HG03565 (cell line): ENCODE results near the gene RCBTB2.
A peak's percentile ranks its signal among the peaks of the same experiment; 100 is the strongest.

Experiments used
- ATAC-seq: cut with Tn5 transposase; IDR thresholded peaks from one replicate; pipeline ENCODE4 v1.9.1; 2021; ENCODE audit warnings: mild to moderate bottlenecking, moderate library complexity; ENCODE audit not compliant: unreplicated experiment

Gene RCBTB2

DNA sequence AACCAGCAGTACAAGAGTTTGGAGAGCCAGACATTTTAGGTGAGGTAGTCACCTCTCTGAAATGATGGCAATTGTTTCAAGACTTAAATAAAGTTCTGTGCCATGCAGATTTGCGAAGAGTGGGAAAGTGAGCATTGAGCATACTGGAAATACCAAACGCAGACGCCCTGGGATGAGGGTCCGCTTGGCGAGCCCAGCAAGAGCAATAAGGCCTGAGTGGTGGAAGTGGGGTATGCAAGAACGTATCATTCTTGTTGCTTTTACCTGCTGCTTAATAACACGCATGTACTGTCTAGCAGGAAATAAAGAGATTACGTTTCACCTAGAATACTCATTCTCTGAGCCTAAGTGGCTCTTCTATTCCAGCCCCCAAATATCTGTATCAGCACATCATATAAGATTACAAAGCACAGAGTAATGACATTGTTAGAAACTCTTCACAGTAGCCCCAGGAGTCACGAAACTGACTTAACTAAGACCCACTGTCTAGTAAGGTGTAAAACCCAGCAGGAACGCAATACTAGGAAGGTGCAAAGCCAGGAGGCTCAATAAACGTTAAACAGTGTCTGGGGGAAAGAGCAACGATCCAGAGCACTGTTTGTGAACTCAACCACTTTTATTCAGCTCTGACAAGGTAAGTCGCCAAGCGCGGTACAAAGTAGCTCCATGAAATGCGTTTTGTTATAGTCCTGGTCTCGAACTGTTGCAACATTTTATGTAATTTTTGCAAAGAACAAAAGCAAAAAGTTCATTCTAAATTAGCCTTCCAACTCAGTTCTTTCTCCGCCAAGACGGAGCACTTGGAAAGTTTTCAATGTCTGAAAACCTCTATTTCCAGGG is 1.2 kb downstream of the RCBTB2 start:
- no peak for ATAC-seq

GRCh38 chr13:48530833-48531232 is 2.0 kb downstream of the RCBTB2 start:
- ATAC-seq: no peak

DNA sequence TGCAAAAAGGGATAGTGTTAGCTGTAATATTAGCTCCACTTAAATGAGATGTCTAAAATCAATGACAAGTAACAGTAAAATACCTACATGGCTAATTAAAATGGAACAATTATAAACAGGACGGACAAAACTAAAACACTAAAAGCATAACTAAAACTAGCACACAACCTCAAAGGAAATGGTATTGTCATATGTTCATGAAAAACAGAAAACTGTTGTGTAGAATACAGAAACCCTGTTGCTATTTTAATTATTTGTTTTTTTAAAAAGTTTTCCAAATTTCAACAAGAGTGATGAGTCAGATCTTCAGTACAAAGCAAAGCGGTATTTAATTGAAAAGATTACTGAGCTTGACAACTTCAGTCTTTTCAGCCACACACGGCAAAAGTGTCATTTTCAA is 4.2 kb downstream of the RCBTB2 start:
- ATAC-seq: no peak

DNA sequence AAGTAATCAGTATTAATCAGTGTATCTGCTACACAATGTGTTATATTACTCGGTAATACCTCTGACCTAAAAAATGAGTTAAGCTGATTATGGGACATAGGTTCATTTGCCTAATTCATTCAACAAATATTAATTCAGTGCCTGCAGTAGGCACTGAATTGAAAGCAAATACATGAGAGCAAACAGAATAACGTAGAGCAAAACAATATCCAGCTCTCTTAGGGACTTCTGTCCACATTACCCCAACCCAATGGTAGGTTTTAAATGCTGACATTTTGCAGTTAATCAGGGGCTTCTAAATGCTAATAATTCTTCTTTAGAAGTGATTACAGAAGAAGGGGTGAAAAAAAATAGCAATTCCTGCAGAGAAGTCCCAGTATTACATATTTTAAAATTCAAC is 4.9 kb downstream of the RCBTB2 start:
- ATAC-seq: no peak

DNA sequence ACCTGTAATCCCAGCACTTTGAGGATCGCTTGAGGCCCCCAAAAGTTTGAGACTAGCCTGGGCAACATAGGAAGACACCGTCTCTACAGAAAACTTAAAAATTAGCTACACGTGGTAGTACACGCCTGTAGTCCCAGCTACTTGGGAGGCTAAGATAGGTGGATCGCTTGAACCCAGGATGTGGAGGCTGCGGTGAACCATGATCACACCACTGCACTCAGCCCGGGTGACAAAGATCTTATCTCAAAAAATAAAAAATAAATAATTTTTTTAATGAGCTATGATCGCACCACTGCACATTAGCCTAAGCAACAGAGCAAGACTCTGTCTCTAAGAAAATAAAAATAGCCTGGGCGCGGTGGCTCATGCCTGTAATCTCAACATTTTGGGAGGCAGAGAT is 6.6 kb downstream of the RCBTB2 start:
- ATAC-seq: no peak

GRCh38 chr13:48518083-48518482 is 14.8 kb downstream of the RCBTB2 start:
- no peak for ATAC-seq

DNA sequence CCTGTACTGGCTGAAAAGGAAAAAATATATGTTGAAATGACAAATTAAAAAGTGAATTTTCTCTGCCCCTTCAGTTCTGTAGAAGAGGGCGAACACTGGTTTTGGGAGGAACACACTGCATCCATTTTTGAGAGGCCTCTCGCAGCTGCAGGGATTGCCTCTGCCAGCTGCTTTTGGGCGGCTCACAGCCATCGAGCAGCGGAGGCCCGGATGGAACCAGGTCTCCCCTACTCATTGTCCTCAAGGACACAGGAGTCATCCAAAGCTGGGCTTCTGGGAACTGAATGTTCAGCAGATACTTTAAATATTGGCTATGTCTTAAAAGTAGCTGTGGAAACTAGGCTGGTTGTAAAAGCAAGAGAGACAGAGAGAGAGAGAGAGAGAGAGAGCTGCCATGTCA is 17.1 kb downstream of the RCBTB2 start:
- no peak for ATAC-seq

DNA sequence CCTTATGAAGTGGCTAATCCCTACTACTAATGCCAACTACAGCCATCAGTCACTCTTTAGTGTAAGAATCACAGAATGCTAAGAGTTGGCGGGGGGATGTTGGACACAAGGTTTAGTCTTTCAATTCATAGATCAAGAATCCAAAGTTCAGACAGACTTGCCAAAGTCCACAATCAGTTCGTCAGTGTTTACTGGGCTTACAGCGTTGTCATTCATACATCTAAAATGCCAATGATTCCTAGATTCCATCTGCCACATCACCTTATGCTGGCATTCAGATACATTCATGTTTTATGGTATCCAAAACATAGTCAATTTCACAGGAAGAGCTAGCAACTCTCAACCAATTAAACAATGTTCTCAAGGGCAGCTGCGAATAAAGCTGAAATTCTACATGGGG is 18.1 kb downstream of the RCBTB2 start:
- ATAC-seq: no peak

DNA sequence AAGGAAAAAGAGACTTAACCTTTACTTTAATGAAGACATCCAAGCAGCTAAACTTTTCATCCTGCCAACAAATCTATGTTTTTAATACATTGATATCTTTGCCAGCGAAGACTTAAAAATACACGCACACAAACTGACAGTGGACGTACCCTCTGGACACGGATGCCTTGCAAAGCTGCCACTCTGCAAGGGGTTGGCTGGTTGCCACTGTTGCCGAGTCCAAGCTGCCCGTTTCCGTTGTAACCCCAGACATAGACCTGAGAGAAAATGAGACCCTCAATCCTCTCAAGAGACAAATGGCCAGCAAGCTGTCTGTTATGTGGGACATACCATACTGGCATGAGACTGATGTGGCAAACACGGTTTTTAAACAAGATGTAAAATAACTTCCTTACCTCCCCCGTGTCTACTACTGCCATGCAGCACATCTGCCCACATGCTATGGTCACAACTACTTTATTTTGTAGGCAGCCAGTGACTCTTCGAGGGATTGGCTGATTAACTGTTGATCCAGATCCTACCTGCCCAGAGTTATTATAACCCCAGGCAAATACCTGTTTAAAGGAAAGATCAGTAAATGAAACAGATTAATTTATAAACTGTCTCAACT is 21.2 kb downstream of the RCBTB2 start:
- ATAC-seq: no peak

DNA sequence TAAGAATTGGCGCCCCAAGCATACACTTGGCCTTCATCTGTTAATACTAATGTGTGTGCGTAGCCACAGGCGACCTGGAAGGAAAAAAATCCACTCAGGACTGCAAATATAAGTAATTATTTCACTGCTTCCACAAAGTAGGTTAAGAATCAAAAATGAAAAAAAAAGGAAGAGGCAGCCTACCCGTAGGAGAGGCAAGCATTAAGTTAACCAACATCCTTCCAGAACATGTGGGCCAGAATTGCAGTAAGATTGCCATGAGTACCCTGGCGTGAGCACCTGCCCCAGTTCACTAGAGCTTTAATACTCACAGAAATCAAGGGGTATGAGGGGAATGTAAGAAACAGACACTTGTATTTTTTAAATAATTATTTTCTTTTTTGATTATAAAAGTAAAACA is 22.2 kb downstream of the RCBTB2 start:
- ATAC-seq: no peak

DNA sequence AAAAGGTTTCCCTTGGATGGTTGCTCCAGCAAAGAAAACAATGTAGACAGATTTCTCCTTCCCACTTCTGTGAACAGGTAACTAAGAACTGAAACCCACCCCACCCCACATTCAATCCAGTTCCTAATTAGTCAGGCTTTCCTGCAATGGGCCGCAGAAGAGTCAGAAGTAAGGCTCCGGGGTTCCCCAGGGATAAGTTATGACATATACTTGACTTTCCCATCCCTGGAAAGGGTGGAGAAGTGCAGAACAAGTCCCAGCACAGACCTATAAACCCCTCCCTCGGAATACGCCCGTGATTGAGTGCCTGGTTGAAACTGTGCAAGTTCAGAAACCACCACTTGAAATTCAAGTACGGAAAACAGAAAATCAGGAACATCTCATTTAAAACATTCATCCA is 24.9 kb downstream of the RCBTB2 start:
- no peak for ATAC-seq

- no peak for ATAC-seq
Observed at GRCh38 chr13:48507021-48507420, 25.9 kb downstream of the RCBTB2 start.

DNA sequence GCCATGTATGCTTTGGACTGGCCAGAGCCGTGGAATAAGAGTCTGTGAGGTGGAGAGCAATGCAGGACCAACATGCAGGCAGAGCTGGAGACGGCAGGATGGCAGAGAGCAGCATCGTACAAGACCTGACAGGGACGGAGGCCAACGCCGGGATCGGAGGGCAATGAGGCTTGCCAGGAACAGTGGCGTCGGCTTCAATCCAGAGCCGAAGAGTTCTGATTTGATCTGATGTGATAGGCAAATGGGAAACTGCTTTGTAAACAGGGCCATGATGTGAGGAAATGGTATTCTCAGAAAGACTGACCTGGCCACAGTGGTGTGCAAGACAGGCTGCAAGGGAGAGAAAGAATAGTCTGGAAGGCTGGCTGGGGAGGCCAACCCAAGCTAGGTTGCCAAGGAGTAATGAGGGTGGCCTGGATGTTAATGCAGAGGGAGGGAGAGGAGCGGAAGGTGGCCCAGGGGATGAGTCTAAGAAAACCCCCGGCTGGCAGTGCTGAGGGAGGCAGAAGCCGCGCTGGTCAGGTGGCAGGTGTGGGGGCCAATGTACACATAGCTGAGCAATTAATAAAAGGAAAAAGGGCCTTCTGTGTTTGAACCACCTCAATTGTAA is 26.7 kb downstream of the RCBTB2 start:
- ATAC-seq: no peak

DNA sequence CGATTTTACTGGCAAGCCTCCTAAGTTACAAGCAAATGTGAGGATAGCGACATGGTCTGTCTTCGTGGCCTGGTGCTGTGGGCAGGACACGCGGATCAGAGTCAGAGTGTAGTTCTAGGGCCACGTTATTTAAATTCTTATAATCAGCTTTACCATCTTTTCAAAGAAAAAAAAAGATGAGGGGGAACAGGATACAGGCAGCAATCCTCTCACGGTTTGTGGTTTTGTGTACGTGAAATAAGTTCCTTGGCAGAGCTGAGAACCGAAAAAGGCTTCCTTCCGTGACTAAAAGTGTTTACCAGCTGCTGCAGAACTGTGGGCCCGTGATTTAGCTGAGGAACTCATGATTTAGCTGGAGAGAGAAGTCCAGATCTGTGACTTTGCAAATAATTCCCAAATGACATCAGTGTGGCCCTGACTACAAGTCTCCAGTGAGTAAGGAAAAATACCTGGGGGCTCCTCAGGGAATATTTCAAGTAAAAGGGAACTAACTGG is 27.2 kb downstream of the RCBTB2 start:
- ATAC-seq: peak; percentile 50

GRCh38 chr13:48505012-48505411 is 27.9 kb downstream of the RCBTB2 start:
- ATAC-seq: no peak

GRCh38 chr13:48504606-48505005 is 28.3 kb downstream of the RCBTB2 start:
- ATAC-seq: no peak

DNA sequence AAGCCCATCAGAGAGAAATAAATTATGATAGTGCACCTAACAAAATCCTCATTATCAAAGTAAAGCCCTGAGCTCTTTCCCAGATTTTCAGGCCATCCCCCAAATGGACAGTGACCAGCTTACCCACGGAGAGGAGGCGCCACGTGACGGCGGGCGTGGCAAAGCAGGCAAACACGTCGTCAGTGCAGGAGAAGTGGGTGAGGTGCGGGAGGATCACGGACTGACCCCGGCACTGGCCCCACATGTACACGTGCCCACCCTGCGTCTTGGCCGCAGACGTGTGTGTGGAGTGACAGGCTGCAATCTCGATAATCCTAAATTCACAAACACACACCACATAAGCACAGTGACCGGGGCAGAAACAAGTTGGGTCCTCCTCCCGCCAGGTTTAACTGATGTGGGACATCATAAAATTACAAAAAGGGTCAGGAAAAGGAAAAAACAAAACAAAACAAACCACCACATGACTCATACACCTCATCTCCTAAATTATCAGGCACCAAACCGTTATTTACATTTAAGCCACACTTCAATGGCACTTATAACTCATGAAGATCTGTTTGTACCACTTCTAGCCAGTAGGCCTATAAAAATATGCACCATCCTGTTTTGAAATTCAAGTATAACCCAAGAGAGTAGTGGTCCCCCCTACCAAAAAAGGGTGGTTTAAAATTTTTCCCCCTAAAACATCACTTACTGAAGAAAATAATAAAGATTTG is 30.1 kb downstream of the RCBTB2 start:
- ATAC-seq: no peak

GRCh38 chr13:48501705-48502104 is 31.2 kb downstream of the RCBTB2 start:
- ATAC-seq: peak; percentile 28

- no peak for ATAC-seq
Observed at GRCh38 chr13:48500652-48501197, 32.2 kb downstream of the RCBTB2 start.

GRCh38 chr13:48497669-48498068 is 35.2 kb downstream of the RCBTB2 start:
- ATAC-seq: no peak
